HEK293 (cell line): ENCODE measurements around the gene SLC6A17.

Source experiments
- MYNN ChIP-seq: fragments of 450-650 bp; formaldehyde crosslinking; IDR thresholded peaks from 2 replicates; pipeline ENCODE4 v1.5.1; 2016; ENCODE audit warnings: missing biosample characterization, missing genetic modification characterization, borderline replicate concordance
- YY1 ChIP-seq: fragments of 450-650 bp; formaldehyde crosslinking; IDR thresholded peaks from 2 replicates; pipeline ENCODE4 v1.5.1; 2018; ENCODE audit warnings: missing biosample characterization, missing genetic modification characterization
- ZNF140 ChIP-seq: fragments of 450-650 bp; formaldehyde crosslinking; IDR thresholded peaks from 2 replicates; pipeline ENCODE4 v1.5.1; 2016; ENCODE audit warnings: missing biosample characterization, missing genetic modification characterization
- ZNF157 ChIP-seq: fragments of 450-650 bp; formaldehyde crosslinking; IDR thresholded peaks from 2 replicates; pipeline ENCODE4 v1.5.1; 2016; ENCODE audit warnings: missing biosample characterization, missing genetic modification characterization
- ZNF239 ChIP-seq: fragments of 450-650 bp; formaldehyde crosslinking; IDR thresholded peaks from 2 replicates; pipeline ENCODE4 v1.5.1; 2016; ENCODE audit warnings: missing biosample characterization, missing genetic modification characterization
- ZNF37A ChIP-seq: fragments of 450-650 bp; IDR thresholded peaks from 2 replicates; pipeline ENCODE4 v1.5.1; 2018; ENCODE audit warnings: missing biosample characterization, missing genetic modification characterization
- ZNF791 ChIP-seq: fragments of 450-650 bp; formaldehyde crosslinking; IDR thresholded peaks from 2 replicates; pipeline ENCODE4 v1.5.1; 2016; ENCODE audit warnings: missing biosample characterization, missing genetic modification characterization
- TF ChIP-seq, protein P1 (sequence below): fragments of 450-650 bp; formaldehyde crosslinking; IDR thresholded peaks from 2 replicates; pipeline ENCODE4 v1.5.1; 2016; ENCODE audit warnings: missing biosample characterization, missing genetic modification characterization
- TF ChIP-seq, protein P2 (sequence below): fragments of 450-650 bp; formaldehyde crosslinking; IDR thresholded peaks from 2 replicates; pipeline ENCODE4 v1.5.1; 2017; ENCODE audit warnings: missing biosample characterization, mild to moderate bottlenecking, missing genetic modification characterization, moderate library complexity

DNA sequence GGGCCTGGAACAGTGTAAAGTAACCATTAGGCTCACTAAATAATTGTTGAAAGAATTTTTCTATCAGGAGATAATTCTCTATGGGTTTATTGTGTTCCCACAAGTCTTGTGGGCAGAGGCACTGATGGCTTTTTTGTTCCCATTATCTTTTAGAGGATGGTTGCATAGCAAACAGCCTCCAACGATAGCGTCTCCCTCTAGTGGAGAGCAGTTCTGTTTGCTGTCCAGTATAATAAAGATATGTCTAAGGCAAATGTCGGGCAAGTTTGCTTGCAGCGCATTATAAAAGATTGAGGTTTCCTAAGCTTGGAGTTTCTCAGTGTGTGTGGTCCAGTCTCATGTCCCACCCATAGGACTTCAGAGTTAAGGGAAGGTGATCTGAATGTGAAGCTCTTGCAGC, 1.3 kb upstream of the SLC6A17 start:
- TF ChIP-seq, protein P1, sequence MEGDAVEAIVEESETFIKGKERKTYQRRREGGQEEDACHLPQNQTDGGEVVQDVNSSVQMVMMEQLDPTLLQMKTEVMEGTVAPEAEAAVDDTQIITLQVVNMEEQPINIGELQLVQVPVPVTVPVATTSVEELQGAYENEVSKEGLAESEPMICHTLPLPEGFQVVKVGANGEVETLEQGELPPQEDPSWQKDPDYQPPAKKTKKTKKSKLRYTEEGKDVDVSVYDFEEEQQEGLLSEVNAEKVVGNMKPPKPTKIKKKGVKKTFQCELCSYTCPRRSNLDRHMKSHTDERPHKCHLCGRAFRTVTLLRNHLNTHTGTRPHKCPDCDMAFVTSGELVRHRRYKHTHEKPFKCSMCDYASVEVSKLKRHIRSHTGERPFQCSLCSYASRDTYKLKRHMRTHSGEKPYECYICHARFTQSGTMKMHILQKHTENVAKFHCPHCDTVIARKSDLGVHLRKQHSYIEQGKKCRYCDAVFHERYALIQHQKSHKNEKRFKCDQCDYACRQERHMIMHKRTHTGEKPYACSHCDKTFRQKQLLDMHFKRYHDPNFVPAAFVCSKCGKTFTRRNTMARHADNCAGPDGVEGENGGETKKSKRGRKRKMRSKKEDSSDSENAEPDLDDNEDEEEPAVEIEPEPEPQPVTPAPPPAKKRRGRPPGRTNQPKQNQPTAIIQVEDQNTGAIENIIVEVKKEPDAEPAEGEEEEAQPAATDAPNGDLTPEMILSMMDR (tag by site-specific recombination): no peak
- TF ChIP-seq ZNF37A (no peak), ZNF157 (tag by site-specific recombination) (no peak), MYNN (no peak), ZNF791 (tag by site-specific recombination) (no peak), YY1 (tag by site-specific recombination) (no peak), ZNF140 (tag by site-specific recombination) (no peak), ZNF239 (no peak)
- TF ChIP-seq, protein P2, sequence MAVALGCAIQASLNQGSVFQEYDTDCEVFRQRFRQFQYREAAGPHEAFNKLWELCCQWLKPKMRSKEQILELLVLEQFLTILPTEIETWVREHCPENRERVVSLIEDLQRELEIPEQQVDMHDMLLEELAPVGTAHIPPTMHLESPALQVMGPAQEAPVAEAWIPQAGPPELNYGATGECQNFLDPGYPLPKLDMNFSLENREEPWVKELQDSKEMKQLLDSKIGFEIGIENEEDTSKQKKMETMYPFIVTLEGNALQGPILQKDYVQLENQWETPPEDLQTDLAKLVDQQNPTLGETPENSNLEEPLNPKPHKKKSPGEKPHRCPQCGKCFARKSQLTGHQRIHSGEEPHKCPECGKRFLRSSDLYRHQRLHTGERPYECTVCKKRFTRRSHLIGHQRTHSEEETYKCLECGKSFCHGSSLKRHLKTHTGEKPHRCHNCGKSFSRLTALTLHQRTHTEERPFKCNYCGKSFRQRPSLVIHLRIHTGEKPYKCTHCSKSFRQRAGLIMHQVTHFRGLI (tag by site-specific recombination): no peak
